Measurements from ENCODE around the gene NME9.

NME9 gene

DNA sequence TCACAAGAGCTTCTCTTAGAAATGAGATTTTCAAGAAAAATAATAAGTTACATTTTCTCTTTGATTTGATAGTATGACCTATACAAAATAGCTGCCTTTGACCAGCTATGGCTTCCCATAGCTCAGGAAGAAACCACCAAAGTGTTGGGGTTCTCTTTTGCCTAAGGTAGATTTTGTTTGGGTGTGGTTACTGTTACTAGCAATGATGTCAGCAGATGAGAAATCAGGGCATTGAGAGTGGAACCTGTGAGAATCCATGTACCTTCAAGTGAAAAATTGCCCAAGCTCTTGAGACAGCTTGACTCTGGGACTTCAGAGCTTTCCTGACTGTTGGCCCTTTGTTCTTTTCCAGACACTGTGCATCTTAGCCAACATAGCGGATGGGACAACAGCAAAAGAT, 45.6 kb downstream of the NME9 start:
- Histone ChIP-seq H3K79me2 (ENCODE audit: control insufficient read depth, insufficient read depth, low read length, unreplicated experiment) (no peaks in the 10 kb centered on the region), H2AFZ (ENCODE audit: low read length, unreplicated experiment) (no peak overlapping the region), H3K27me3 (ENCODE audit: insufficient read depth, low read length) (no peaks in the 10 kb centered on the region), H3K27ac (ENCODE audit: low read depth, low read length) (no peak overlapping the region), H3K4me1 (ENCODE audit: control insufficient read depth, insufficient read depth, low read length, unreplicated experiment) (no peaks in the 10 kb centered on the region), H3K4me3 (ENCODE audit: low read depth, low read length) (no peak overlapping the region), H3K36me3 (ENCODE audit: insufficient read depth, low read length) (peaks cover 9% of the 10 kb centered on the region; the same call in 1 of the 2 replicates)

DNA sequence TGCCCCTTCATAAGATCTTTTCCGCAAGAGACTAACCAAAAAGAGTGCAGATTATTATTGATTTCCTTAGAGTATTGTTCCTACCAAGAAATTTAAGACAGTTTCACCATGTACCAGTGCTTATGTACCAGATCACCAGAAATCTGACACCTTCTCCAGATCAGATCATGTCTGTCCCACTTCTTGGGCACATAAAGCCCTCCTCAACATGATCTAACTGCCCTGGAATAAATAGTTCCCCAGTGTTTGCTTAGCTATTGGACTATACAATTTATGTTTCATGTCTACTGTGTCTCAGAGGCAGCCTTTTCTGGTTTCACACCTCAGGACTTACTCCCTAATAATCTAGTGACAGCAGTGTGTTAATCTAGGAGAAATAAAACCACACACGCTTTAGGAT, 46.8 kb downstream of the NME9 start:
- no peak overlapping the region for H3K27ac ChIP-seq (ENCODE audit: low read depth, low read length)

DNA sequence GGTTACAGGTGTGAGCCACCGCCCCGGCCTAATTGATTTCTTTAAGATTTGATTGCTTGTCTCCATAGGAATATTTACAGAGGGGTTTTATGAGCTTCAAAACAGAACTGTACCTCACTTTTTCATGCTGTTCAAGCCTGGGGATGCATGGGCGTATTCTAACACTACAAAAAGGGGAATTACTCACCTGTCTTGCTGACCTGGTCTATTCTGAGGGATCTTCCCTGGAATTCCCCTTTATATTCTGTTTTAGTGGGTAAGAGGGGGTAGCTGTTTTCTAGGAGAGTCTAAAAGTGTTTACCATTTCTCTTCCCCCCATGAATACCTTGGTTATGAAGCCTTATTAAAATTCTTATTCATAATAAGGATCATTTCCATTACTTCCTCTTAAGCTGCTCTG, 48.1 kb downstream of the NME9 start:
- Histone ChIP-seq H3K4me1 (ENCODE audit: control insufficient read depth, insufficient read depth, low read length, unreplicated experiment) (no peaks in the 10 kb centered on the region), H3K79me2 (ENCODE audit: control insufficient read depth, insufficient read depth, low read length, unreplicated experiment) (no peaks in the 10 kb centered on the region), H3K36me3 (ENCODE audit: insufficient read depth, low read length) (peaks cover 5% of the 10 kb centered on the region; the same call in 1 of the 2 replicates), H3K27ac (ENCODE audit: low read depth, low read length) (no peak overlapping the region), H3K27me3 (ENCODE audit: insufficient read depth, low read length) (no peaks in the 10 kb centered on the region), H2AFZ (ENCODE audit: low read length, unreplicated experiment) (no peak overlapping the region), H3K4me3 (ENCODE audit: low read depth, low read length) (no peak overlapping the region)

More for the DNA sequence above, 46.8 kb downstream of the NME9 start:
- Histone ChIP-seq H3K36me3 (ENCODE audit: insufficient read depth, low read length) (peaks cover 5% of the 10 kb centered on the region; the same call in 1 of the 2 replicates), H3K4me3 (ENCODE audit: low read depth, low read length) (no peak overlapping the region), H3K4me1 (ENCODE audit: control insufficient read depth, insufficient read depth, low read length, unreplicated experiment) (no peaks in the 10 kb centered on the region), H2AFZ (ENCODE audit: low read length, unreplicated experiment) (no peak overlapping the region), H3K79me2 (ENCODE audit: control insufficient read depth, insufficient read depth, low read length, unreplicated experiment) (no peaks in the 10 kb centered on the region), H3K27me3 (ENCODE audit: insufficient read depth, low read length) (no peaks in the 10 kb centered on the region)

DNA sequence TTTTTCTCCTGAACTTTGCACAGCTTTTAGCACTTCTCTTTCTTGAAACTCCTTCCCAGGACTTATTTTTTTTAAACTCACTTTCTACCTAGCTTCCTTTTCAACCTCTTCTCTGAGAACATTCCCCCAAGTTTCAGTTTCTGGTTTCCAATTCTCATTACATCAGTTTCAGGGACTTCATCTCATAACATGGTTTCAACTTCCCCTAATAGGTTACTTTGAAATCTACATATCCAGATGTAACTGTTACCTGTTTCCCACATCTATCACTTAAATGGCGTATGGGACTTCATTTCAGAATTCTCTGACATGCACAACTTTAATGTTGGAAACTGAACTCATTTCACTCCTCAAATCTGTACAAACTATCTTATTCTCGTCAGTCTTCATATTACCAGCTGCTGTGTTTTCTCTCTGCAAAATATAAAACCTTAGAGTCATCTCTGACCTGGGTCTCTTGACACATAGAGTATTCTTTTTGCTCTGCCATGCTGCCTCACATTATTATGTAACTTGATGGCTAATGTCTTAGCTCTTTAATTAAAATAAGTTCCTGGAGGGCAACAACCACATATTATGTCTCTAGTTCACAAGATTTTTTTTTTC, 58.4 kb downstream of the NME9 start:
- Histone ChIP-seq H3K27ac (ENCODE audit: low read depth, low read length) (no peak overlapping the region), H2AFZ (ENCODE audit: low read length, unreplicated experiment) (no peak overlapping the region), H3K79me2 (ENCODE audit: control insufficient read depth, insufficient read depth, low read length, unreplicated experiment) (no peaks in the 10 kb centered on the region), H3K4me3 (ENCODE audit: low read depth, low read length) (no peak overlapping the region), H3K4me1 (ENCODE audit: control insufficient read depth, insufficient read depth, low read length, unreplicated experiment) (no peaks in the 10 kb centered on the region), H3K36me3 (ENCODE audit: insufficient read depth, low read length) (peaks cover 31% of the 10 kb centered on the region; the same call in 1 of the 2 replicates), H3K27me3 (ENCODE audit: insufficient read depth, low read length) (no peaks in the 10 kb centered on the region)

DNA sequence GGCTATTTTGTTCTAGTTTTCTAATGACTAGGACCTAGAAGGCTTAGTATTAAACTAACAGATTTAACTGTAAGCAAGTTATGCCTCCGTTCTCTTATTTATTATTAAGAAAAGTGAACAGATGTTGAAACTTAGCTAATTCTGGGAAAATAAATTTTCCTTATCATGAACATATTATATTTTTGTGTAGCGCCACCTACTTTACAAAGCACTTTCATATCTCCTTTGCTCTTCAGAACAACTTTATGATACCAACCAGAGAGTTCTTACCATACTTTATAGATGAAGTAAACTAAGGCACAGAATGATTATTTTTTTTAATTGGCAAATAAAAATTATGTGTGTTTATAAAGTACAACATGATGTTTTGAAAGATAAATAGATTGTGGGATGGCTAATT, 59.4 kb downstream of the NME9 start:
- Histone ChIP-seq H3K79me2 (ENCODE audit: control insufficient read depth, insufficient read depth, low read length, unreplicated experiment) (no peaks in the 10 kb centered on the region), H3K36me3 (ENCODE audit: insufficient read depth, low read length) (peaks cover 24% of the 10 kb centered on the region; the same call in 1 of the 2 replicates), H3K27me3 (ENCODE audit: insufficient read depth, low read length) (no peaks in the 10 kb centered on the region), H3K4me1 (ENCODE audit: control insufficient read depth, insufficient read depth, low read length, unreplicated experiment) (no peaks in the 10 kb centered on the region), H3K4me3 (ENCODE audit: low read depth, low read length) (no peak overlapping the region), H2AFZ (ENCODE audit: low read length, unreplicated experiment) (no peak overlapping the region), H3K27ac (ENCODE audit: low read depth, low read length) (no peak overlapping the region)

DNA sequence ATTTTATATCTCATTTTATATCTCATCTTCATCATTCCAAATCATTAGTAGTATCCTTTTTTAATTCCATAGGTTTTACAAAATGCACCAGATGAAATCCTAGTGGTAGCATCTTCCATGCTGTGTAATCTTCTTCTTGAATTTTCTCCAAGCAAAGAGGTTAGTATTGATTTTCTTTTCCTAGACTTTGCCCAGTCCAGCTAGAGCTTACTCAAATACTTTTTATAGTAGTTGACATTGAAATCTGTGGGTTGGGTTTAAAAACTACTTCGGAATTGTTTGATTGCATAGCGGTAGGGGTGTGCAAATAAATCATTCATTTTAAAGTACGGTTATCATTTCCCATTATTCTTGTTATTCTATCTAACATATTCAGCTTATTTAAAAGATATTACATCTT, 62.6 kb downstream of the NME9 start:
- H3K4me3 ChIP-seq (ENCODE audit: low read depth, low read length), result no peak overlapping the region
- no peaks in the 10 kb centered on the region for H3K27me3 ChIP-seq (ENCODE audit: insufficient read depth, low read length)
- H3K36me3 ChIP-seq (ENCODE audit: insufficient read depth, low read length), result peaks cover 17% of the 10 kb centered on the region; the same call in 1 of the 2 replicates
- H3K4me1 ChIP-seq (ENCODE audit: control insufficient read depth, insufficient read depth, low read length, unreplicated experiment), result no peaks in the 10 kb centered on the region
- no peak overlapping the region for H2AFZ ChIP-seq (ENCODE audit: low read length, unreplicated experiment)
- H3K79me2 ChIP-seq (ENCODE audit: control insufficient read depth, insufficient read depth, low read length, unreplicated experiment), result no peaks in the 10 kb centered on the region
- H3K27ac ChIP-seq (ENCODE audit: low read depth, low read length), result no peak overlapping the region

DNA sequence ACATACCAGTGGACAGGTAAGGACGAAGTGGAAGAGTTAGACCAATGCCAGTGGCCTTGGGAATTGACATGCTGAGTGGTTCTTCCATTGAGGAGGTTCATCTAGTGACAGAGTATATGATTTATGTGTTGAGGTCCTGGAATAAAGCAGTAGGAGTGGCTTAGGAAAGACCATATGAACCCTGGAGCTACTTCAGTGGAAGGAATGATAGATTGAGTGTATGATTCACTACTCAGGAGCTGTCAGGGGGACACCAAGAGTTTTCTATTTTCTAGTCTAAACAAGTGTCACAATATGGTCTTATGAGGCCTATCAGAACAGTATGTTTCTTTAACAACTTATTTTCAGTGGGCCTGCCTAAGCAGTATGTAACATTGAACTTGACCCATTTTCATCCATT, 63.9 kb downstream of the NME9 start:
- Histone ChIP-seq H3K79me2 (ENCODE audit: control insufficient read depth, insufficient read depth, low read length, unreplicated experiment) (no peaks in the 10 kb centered on the region), H3K4me1 (ENCODE audit: control insufficient read depth, insufficient read depth, low read length, unreplicated experiment) (no peaks in the 10 kb centered on the region), H3K4me3 (ENCODE audit: low read depth, low read length) (no peak overlapping the region), H3K36me3 (ENCODE audit: insufficient read depth, low read length) (peaks cover 9% of the 10 kb centered on the region; the same call in 1 of the 2 replicates), H2AFZ (ENCODE audit: low read length, unreplicated experiment) (no peak overlapping the region), H3K27ac (ENCODE audit: low read depth, low read length) (no peak overlapping the region), H3K27me3 (ENCODE audit: insufficient read depth, low read length) (no peaks in the 10 kb centered on the region)

DNA sequence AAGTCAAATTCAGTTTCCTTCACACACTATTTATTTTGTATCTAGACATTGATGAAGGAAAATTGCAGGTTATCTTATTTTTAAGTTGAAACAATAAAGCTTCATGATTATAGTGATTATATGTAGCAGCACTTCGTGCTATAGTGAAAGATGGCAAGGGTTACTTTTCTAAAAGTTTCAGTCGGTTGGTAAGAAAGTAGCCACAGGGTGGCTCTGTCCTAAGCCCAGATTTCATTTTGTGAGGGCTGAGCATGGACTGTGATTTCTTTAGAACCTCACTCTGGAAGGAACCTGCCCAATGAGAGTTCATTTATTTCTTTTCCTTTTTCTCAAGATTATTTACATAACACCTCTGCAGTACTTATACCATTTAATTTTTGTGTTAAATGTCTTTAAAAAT, 66.5 kb downstream of the NME9 start:
- H3K27ac ChIP-seq (ENCODE audit: low read depth, low read length), result no peak overlapping the region
- H2AFZ ChIP-seq (ENCODE audit: low read length, unreplicated experiment), result no peak overlapping the region
- no peaks in the 10 kb centered on the region for H3K4me1 ChIP-seq (ENCODE audit: control insufficient read depth, insufficient read depth, low read length, unreplicated experiment)
- H3K27me3 ChIP-seq (ENCODE audit: insufficient read depth, low read length), result no peaks in the 10 kb centered on the region
- H3K4me3 ChIP-seq (ENCODE audit: low read depth, low read length), result no peak overlapping the region
- no peaks in the 10 kb centered on the region for H3K79me2 ChIP-seq (ENCODE audit: control insufficient read depth, insufficient read depth, low read length, unreplicated experiment)
- peaks cover 9% of the 10 kb centered on the region; the same call in 1 of the 2 replicates for H3K36me3 ChIP-seq (ENCODE audit: insufficient read depth, low read length)

DNA sequence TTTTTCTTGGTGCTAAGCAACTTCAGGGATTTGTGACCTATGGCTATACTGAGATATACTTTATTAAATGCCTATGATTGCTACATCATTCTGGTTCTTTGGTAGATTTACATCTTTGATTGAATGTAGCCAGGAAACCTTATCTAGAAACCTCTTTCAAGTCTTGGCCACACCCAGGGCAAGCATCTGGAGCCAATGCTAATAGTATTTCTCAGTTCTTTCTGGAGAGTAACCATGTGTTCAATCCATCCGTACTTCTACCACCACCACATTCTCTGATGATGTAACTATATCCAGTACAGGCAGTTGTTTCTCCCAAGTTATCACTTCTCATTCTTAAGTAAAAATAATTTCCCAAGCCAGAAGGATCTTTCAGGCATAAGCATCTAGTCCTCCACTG, 69.0 kb downstream of the NME9 start:
- Histone ChIP-seq H3K27me3 (ENCODE audit: insufficient read depth, low read length) (no peaks in the 10 kb centered on the region), H3K36me3 (ENCODE audit: insufficient read depth, low read length) (peaks cover 9% of the 10 kb centered on the region; the same call in 1 of the 2 replicates), H3K4me1 (ENCODE audit: control insufficient read depth, insufficient read depth, low read length, unreplicated experiment) (peaks cover 4% of the 10 kb centered on the region), H2AFZ (ENCODE audit: low read length, unreplicated experiment) (no peak overlapping the region), H3K4me3 (ENCODE audit: low read depth, low read length) (no peak overlapping the region), H3K27ac (ENCODE audit: low read depth, low read length) (no peak overlapping the region), H3K79me2 (ENCODE audit: control insufficient read depth, insufficient read depth, low read length, unreplicated experiment) (no peaks in the 10 kb centered on the region)

DNA sequence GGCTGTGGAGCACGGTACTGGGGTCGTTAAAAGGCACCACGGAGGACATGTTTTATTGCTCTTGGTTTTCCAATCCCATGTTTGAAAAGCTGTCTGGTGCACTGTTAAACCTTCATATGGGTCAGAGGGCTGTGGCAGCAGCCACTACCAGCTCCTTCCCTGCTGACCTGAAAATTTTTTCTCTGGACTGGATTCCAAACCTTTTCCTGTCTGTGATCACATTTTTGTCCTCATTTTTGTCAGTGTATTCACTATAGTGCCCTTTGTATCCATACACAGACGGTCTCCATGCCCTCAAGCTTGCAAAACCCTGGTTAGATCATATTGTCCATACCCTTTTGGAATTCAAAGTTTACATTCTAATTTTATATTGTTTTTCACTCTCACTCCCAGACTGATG, 70.5 kb downstream of the NME9 start:
- Histone ChIP-seq H3K27me3 (ENCODE audit: insufficient read depth, low read length) (no peaks in the 10 kb centered on the region), H3K79me2 (ENCODE audit: control insufficient read depth, insufficient read depth, low read length, unreplicated experiment) (no peaks in the 10 kb centered on the region), H3K36me3 (ENCODE audit: insufficient read depth, low read length) (peaks cover 9% of the 10 kb centered on the region; the same call in 1 of the 2 replicates), H3K4me3 (ENCODE audit: low read depth, low read length) (no peak overlapping the region), H3K27ac (ENCODE audit: low read depth, low read length) (no peak overlapping the region), H3K4me1 (ENCODE audit: control insufficient read depth, insufficient read depth, low read length, unreplicated experiment) (peaks cover 14% of the 10 kb centered on the region), H2AFZ (ENCODE audit: low read length, unreplicated experiment) (no peak overlapping the region)

DNA sequence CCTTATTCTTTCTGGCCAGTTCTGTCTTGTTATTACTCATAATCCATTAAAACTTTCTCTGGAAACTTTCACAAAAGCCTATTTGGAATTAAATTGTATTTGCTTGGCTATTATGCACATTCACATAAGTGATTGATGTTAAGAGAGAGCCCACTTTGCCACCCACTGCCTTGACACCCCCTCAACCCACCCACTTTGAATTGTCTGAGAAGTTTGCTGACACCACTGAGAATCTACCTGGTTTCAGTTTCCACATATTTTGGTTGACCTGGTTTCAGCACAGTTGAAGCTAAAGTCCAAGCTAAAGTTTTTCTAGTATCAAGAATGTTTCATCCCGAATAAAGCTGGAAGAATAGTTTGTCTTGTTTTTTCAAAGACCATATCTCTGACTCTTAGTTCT, 71.7 kb downstream of the NME9 start:
- no peak overlapping the region for H2AFZ ChIP-seq (ENCODE audit: low read length, unreplicated experiment)
- H3K27ac ChIP-seq (ENCODE audit: low read depth, low read length), result no peak overlapping the region
- no peak overlapping the region for H3K4me3 ChIP-seq (ENCODE audit: low read depth, low read length)
- H3K4me1 ChIP-seq (ENCODE audit: control insufficient read depth, insufficient read depth, low read length, unreplicated experiment), result peaks cover 22% of the 10 kb centered on the region
- no peaks in the 10 kb centered on the region for H3K79me2 ChIP-seq (ENCODE audit: control insufficient read depth, insufficient read depth, low read length, unreplicated experiment)
- no peaks in the 10 kb centered on the region for H3K27me3 ChIP-seq (ENCODE audit: insufficient read depth, low read length)
- H3K36me3 ChIP-seq (ENCODE audit: insufficient read depth, low read length), result no peaks in the 10 kb centered on the region
